Activated CD8-positive, alpha-beta memory T cell treated with anti-CD3 and anti-CD28 coated beads, Interleukin-2, amount 50 U/mL, for 48 hours (primary cell): ENCODE data around the gene IL17RB.
A peak's percentile ranks its signal among the peaks of the same experiment; 100 is the strongest.

Source experiments
- DNase-seq: peaks from one replicate; pipeline ENCODE4 v3.0.0-alpha.2; 2020

The IL17RB gene

DNA sequence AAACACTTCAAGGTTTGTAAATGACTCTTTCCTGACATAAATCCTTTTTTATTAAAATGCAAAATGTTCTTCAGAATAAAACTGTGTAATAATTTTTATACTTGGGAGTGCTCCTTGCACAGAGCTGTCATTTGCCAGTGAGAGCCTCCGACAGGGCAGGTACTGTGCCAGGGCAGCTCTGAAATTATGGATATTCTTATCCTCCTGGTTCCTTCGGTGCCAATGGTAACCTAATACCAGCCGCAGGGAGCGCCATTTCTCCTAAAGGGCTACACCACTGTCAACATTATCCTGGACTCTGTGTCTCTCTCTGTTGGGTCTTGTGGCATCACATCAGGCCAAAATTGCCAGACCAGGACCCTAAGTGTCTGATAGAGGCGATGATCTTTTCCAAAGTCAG, 33.1 kb upstream of the IL17RB start:
- DNase-seq = peak; percentile 15

DNA sequence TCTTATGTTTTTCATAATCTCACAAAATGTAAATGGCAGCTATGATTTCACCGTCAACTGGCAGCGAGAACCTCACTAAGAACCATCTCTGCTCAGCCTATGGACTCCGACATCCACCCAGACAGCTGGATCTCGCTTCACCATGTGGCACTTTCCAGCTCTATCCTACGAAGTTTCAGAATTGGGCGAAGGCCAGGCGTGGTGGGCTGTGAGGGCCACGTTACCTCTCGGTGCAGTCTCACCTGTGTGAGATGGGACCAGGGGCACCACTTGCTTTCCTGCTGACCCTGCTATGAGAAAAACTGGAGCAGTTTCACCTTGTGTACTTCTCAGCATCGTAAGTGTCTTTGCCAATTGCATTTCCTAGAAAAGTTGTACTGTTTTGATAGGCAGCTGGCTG, 32.5 kb upstream of the IL17RB start:
- no peak for DNase-seq

- DNase-seq = peak; percentile 28
These were observed 31.3 kb upstream of the IL17RB start for GRCh38 chr3:53815067-53815466.

- DNase-seq = peak; percentile 20
These were observed 30.7 kb upstream of the IL17RB start for GRCh38 chr3:53815651-53816050.

GRCh38 chr3:53816425-53816824, 29.9 kb upstream of the IL17RB start:
- DNase-seq = no peak

GRCh38 chr3:53817211-53817610, 29.2 kb upstream of the IL17RB start:
- peak; percentile 23 for DNase-seq

GRCh38 chr3:53817809-53818208, 28.6 kb upstream of the IL17RB start:
- DNase-seq = peak; percentile 28

- peak; percentile 28 for DNase-seq
These were observed 27.9 kb upstream of the IL17RB start for GRCh38 chr3:53818221-53819162.

GRCh38 chr3:53819163-53819868, 27.1 kb upstream of the IL17RB start:
- DNase-seq = peak; percentile 20

- peak; percentile 28 for DNase-seq
These were observed 26.3 kb upstream of the IL17RB start for GRCh38 chr3:53820084-53820483.

DNA sequence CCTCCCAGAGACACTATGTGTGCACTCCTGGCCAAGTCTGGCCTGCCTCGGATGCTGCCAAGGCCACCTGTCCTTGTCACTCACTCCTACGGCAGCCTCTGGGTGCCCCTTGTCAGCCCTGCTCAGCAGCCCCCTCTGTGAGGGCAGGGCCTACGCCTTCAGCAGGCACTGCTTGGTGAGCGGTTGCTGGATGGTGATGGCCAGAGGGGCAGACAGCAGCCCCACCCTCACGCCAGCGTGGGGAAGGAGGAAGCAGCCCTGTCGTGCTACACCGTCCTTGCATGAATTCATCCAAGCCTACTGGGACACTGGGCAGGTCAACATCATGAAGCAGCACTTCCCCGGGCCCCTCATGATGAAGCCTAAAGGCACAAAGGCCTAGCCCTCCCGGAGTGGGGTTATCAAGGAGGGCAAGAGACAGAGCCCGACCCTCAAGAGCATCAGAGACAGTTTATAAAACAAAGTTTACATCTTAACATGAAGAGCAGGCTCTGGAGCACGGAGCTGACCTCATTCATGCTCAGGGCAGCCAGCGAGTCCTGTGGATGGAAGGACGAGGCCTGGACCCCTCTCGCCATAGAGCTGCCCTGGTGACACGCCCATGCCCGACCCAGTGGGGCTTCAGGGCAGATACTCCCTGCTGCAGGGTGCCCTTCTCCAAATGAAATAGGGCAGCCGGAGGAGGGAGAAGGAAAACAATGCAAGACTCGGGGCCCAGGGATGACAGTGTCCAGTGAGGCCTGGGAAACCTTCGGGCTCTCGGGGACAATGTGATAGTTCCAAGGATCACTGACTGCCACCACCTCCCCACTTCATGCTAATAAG, 25.4 kb upstream of the IL17RB start:
- DNase-seq = peak; percentile 43

DNA sequence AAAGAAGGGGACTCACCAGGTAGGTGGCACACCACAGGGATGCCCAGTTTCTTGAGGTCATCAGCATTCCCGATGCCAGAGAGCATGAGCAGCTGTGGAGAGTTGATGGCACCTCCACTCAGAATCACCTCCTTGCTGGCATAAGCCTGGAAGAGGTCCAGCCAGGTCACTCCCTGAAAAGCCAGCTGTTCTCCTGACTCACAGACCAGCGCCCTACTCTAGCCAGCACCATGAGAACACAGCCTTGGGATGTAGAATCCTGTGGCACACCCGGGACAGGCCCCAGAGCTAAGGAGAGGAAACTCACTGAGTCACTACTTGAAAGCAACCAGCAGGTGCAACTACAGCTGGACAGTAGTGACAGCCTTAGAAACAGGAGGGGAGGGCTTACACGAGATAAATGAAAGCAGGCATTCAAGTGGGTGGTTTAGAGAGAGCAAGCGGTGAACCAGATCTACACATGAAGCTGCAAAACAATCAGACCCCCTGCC, 24.7 kb upstream of the IL17RB start:
- DNase-seq = peak; percentile 33

- DNase-seq = no peak
These were observed 24.0 kb upstream of the IL17RB start for GRCh38 chr3:53822331-53822741.

DNA sequence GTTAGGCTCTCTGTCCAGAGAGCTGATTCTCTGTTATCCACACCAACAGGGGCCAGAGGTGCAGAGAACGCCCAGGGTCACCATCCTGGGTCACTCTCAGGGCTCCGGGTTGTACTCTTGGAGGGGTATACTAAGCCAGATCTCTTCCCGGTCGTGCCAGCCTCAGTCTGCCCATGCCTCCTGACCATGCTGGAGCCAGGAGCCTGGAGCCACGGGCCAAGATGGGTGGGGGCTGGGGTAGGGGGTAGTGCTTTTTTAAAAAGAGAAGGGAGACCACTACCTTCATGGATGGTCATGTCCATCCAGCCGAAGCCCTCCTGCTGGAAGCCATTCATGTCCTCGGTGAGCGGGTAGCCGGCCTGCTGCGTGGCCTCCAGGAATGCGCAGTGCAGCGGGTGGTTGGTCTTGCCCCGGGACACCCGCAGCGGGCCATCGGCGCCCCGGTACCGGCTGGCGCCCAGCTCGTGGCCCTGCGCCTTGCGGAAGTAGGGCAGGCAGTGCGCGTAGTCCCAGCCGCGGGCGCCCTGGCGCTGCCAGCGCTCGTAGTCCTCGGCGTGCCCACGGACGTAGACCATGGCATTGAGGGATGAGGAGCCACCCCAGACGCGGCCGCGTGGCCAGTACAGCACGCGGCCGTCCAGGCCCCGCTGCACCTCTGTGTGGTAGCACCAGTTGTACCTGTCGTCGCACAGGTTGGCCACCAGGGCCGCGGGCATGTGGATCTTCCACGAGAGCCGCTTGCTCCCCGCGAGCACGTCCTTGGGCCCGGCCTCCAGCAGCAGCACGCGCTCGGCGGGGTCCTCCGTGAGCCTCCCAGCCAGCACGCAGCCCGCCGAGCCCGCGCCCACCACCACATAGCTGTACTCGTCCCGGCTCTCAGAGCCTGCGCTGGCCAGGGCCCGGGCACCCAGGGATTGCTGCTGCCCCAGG, 23.1 kb upstream of the IL17RB start:
- DNase-seq = no peak

GRCh38 chr3:53823956-53824657, 22.3 kb upstream of the IL17RB start:
- DNase-seq = no peak

DNA sequence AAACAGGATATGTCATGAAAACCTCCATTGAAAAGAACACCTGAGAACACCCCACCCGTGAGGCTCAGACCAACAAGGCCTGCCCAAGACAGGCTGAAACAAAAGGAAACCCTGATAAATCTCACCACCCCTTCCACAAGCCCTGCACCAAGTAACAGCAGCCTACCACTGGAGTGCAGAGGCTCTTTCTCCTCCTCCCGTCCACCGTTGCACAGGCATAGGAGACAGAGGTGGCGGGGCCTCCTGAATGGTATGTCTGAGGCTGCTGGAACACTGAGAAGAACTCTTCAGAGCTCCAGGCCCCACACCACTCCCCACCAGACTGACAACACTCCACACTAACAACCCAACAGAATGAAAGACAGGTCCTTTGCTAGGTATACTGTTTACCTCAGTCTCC, 21.6 kb upstream of the IL17RB start:
- DNase-seq = no peak

GRCh38 chr3:53826048-53826447, 20.3 kb upstream of the IL17RB start:
- DNase-seq = no peak

DNA sequence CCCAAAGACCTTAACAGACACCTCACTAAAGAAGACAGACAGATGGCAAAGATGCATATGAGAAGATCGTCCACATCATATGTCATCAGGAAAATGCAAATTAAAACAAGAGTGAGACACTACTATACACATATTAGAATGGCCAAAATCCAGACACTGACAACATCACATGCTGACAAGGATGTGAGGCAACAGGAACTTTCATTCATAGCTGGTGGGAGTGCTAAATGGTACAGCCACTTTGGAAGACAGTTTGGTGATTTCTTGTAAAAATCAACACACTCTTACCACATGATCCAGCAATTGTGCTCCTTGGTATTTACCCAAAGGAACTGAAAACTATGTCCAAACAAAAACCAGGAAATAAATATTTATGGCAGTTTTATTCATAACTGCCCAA, 17.8 kb upstream of the IL17RB start:
- no peak for DNase-seq

- no peak for DNase-seq
These were observed 16.8 kb upstream of the IL17RB start for GRCh38 chr3:53829605-53830004.

DNA sequence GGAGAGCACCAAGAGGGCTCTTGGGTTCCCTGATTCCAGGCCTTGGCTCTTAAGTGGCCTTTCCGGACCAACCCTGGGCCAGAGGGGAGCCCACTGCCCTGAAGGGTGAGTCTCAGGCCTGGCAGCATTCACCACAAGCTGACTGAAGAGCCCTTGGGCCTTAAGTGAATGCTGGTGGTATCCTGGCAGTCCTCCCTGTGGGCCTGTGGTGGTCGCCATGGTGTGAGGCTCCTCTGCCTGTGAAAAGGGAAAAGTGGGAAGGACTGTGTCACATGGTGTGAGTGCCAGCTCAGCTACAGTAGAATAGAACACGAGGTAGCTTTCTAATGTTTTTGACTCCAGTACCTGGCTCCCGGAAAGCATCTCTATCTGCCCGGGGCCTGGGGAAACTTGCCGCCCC, 15.4 kb upstream of the IL17RB start:
- no peak for DNase-seq

DNA sequence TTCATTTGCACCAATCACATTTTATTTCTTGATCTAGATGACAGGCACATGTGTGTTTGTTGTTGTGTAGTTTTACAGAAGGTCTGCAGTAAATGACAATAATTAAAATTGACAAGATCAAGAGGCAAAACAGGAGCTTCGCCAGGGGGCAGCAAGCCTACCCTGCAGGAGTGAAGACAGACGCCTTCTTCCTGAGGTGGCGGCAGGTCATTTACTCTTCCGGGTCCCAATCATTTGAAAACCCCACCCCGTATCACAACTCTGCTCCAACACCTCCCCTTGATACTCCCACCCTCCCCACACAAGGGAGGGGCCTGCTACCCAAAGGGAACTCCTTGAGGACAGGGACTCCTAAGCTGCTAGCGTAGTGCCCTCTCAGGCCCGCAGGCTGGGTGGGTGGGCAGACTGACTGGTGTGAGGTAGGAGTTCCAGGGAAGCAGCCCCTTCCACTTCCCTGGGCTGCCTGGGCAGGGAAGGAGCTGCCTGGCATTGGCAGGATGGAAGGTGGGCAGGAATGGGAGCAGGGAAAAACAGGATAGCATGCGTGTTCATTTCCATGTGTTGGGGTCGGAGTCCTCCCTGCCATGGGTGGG, 13.2 kb upstream of the IL17RB start:
- no peak for DNase-seq
